ENCODE results near the gene OR4K17.
"Not testable (repeated sequence)": the region's sequence is repeated elsewhere in the genome, so short reads cannot be mapped to it uniquely, and the experiment has no call there.

Gene OR4K17

DNA sequence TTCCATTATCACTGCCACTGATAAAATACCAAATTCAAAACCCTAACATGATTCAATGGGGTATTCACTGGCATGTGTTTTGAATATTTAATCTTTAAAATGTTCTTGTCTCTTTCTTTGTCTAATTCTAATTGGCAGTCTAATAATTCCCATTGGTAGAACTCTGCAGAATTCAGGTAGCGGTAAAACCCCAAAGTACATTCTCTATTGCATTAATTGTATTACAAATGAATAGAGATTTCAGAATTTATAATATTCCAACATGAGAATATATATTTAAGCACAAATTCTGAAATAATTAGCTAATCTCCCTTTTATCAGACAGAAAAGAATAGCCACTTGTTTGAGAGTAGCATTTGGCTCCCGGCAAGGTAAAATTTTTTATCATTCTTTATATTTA lies 28.0 kb downstream of the OR4K17 start, which contains the start of gene OR4N5:
Gene OR4N5 (plus strand): TSS at position 301 of the 400 bp plus-strand sequence. CDS start 4,916 bp downstream, outside the sequence.
- no peak within 1 kb of the TSS for H3K4me3 ChIP-seq (ENCODE audit: low read depth, low read length)
- TF ChIP-seq, protein P1, sequence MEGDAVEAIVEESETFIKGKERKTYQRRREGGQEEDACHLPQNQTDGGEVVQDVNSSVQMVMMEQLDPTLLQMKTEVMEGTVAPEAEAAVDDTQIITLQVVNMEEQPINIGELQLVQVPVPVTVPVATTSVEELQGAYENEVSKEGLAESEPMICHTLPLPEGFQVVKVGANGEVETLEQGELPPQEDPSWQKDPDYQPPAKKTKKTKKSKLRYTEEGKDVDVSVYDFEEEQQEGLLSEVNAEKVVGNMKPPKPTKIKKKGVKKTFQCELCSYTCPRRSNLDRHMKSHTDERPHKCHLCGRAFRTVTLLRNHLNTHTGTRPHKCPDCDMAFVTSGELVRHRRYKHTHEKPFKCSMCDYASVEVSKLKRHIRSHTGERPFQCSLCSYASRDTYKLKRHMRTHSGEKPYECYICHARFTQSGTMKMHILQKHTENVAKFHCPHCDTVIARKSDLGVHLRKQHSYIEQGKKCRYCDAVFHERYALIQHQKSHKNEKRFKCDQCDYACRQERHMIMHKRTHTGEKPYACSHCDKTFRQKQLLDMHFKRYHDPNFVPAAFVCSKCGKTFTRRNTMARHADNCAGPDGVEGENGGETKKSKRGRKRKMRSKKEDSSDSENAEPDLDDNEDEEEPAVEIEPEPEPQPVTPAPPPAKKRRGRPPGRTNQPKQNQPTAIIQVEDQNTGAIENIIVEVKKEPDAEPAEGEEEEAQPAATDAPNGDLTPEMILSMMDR (IDR thresholded peaks at IDR 0.05; ENCODE audit: borderline replicate concordance, insufficient read depth, low read depth, low read length): no peak

DNA sequence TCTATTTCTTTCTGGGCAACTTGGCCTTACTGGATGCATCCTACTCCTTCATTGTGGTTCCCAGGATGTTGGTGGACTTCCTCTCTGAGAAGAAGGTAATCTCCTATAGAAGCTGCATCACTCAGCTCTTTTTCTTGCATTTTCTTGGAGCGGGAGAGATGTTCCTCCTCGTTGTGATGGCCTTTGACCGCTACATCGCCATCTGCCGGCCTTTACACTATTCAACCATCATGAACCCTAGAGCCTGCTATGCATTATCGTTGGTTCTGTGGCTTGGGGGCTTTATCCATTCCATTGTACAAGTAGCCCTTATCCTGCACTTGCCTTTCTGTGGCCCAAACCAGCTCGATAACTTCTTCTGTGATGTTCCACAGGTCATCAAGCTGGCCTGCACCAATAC lies 33.4 kb downstream of the OR4K17 start:
- TF ChIP-seq, protein P1 (IDR thresholded peaks at IDR 0.05; ENCODE audit: borderline replicate concordance, insufficient read depth, low read depth, low read length): 0 out of 2 replicates have a peak, but pooled peaks have one; percentile 12
- H3K4me3 ChIP-seq (ENCODE audit: low read depth, low read length): no peak overlapping the region

DNA sequence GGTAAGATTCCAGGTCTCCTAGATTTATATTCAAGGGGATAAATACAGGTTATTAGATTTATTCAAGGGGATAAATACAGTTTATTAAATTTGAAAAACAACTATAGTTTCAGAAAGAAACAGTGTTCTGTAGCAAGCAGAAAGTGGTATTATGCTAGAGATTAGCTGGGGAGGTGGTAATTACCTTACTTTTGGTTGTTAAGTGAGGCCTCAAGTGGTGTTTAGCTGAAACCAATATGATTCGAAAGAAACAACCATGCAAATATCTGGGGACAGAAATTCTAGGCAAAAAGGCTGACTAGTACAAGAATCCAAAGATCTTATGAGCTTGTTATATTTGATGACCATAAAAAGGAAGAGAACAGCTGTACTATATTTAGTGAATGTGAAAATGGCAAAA lies 34.3 kb downstream of the OR4K17 start:
- TF ChIP-seq, protein P1 (IDR thresholded peaks at IDR 0.05; ENCODE audit: borderline replicate concordance, insufficient read depth, low read depth, low read length): no peak

DNA sequence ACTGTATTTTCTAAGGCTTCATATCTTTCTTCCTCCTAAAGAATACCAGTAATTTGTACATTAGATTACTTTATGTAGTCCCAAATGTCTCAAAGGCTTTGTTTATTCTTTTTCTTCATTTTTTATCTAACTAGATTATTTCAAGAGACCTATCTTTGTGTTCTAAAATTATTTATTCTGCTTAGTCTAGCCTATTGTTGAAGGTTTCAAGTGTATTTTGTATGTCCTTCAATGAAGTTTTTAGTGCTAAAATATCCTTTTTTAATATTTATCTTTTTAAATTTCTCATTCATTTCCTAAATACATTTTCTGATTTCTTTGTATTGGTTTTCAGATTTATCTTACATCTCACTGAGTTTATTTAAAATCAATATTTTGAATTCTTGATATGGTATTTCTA lies 53.9 kb downstream of the OR4K17 start:
- TF ChIP-seq, protein P1 (IDR thresholded peaks at IDR 0.05; ENCODE audit: borderline replicate concordance, insufficient read depth, low read depth, low read length): no peak
- H3K4me3 ChIP-seq (ENCODE audit: low read depth, low read length): no peak overlapping the region

More for the DNA sequence above, 34.3 kb downstream of the OR4K17 start:
- no peak overlapping the region for H3K4me3 ChIP-seq (ENCODE audit: low read depth, low read length)

DNA sequence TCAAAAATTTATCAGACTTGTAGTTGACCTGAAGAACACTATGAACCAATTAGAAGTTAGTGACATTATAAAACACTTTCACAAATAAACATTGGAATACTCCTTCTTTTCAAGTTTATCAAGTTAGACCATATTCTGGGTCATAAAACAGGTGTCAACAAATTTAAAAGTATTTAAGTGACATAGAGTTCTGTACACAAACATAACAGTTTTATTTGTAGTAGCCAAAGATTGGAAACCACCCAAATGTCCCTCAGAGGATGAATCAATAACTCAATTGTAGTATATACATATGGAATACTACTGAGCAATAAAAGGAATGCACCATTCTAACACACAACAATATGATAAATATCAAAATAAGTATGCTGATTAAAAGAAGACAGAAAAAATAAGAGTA lies 56.6 kb downstream of the OR4K17 start:
- H3K4me3 ChIP-seq (ENCODE audit: low read depth, low read length): no peak overlapping the region
- TF ChIP-seq, protein P1 (IDR thresholded peaks at IDR 0.05; ENCODE audit: borderline replicate concordance, insufficient read depth, low read depth, low read length): no peak

DNA sequence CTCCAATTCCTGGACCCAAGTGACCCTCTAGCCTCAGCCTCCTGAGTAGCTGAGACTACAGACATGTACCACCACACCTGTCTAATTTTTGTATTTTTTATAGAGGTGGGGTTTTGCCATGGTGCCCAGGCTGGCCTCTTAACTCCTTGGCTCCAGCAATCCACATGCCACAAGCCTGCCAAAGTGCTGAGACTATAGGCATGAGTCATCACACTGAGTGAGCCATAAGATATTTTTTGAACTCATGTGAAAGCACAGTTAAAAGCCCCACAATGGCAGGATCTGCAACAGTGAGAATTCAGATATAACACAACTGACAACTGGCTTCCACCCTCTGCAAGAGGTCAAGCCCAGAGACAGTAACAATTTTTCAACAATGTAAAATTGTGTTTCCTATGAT lies 59.3 kb downstream of the OR4K17 start:
- not testable (repeated sequence) for H3K4me3 ChIP-seq (ENCODE audit: low read depth, low read length)

Data from GM12875 (cell line).